IgD-negative memory B cell (primary cell): ENCODE measurements around the gene JPH2. TPM values are rescaled to one million over a fixed set of nuclear protein-coding genes. Genes with fewer than 3 reads are reported as not detected.

Experiments
- polyA plus RNA-seq: library from polyadenylated mRNA; unstranded; fragments of 300-500 nt; fragmentation: Illumina TruSeq; gene quantifications from one replicate; pipeline ENCODE4 v1.2.3, GENCODE V29; 2021

The JPH2 gene
- polyA plus RNA-seq, 1 donor from 2014 or later: not detected

Other genes starting within 250 kb of the JPH2 start
- 82.1 TPM for gene OSER1, start 23.6 kb upstream of the JPH2 start, polyA plus RNA-seq
- gene GDAP1L1, start 60.1 kb upstream of the JPH2 start, polyA plus RNA-seq: not detected
- gene FITM2, start 124.0 kb upstream of the JPH2 start, polyA plus RNA-seq: 0.76 TPM
- not detected for gene R3HDML, start 149.9 kb upstream of the JPH2 start, polyA plus RNA-seq
- gene HNF4A, start 168.5 kb upstream of the JPH2 start, polyA plus RNA-seq: not detected